ENCODE data around the gene TMEM53. TPM values are rescaled to one million over a fixed set of nuclear protein-coding genes. Genes with fewer than 3 reads are reported as not detected.

Gene TMEM53
- total RNA-seq, 1 experiment from 2014 or later = 6.2 TPM

DNA sequence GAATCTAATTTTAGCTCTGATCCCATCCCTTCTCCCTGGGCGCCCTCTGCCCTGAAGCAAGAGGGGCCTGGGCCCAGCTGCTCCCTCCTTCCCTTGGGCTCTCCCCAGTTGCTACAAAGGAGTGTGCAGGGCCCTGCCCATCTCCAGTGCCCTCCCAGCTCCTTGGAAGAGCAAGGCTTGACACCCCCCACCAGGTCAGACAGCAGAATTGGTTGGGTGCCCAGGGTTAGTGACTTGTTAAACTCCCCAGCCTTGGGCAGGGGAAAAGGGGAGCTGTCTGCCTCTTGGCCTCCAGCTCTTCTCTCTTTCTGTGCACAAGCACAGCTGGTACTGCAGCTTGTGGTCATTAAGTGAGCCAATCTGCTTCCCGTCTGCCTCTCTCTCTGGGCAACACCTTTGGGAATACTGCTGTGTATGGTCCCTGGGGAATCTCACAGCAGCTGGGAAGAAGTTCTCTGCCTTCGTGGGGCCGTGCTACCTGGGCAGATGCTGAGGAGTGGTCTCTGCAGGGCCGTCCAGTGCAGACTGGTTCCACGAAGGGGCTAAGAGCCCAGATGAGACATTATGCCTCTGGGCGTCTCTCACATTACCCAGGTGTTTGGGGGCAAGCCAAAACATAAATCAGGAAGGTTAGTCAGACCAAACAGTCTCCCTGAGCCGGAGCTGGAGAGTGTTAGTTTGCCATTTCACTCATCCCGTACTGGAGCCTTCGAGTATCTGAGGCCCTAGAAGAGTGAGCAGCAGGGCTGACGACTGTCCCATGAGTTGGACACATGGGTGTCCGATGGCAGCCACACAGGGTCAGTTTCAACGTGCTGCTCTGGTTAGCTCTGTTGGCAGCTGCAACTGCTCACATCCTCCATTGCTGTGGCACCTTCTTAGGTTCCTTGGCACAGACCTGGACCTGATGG is 37.3 kb downstream of the TMEM53 start:
- Histone ChIP-seq H3K27ac (ENCODE audit: insufficient read length, low read depth, low read length) (no peak overlapping the region), H3K56ac (ENCODE audit: insufficient read length, low read depth, low read length) (no peak overlapping the region), H3K4me2 (ENCODE audit: insufficient read depth, insufficient read length, low read length) (no peak overlapping the region), H4K20me1 (ENCODE audit: control insufficient read depth, insufficient read depth, insufficient read length) (no peaks in the 10 kb centered on the region), H2BK12ac (ENCODE audit: insufficient read length, low read depth, low read length) (no peak overlapping the region), H4K91ac (ENCODE audit: insufficient read length, low read depth, low read length) (no peak overlapping the region), H2BK5ac (ENCODE audit: insufficient read length, low read length) (no peak overlapping the region), H3K79me1 (ENCODE audit: insufficient read depth, low read depth, low read length, poor library complexity, severe bottlenecking) (peaks cover 4% of the 10 kb centered on the region), H3K27me3 (ENCODE audit: insufficient read depth, low read length) (no peaks in the 10 kb centered on the region), H3K14ac (ENCODE audit: insufficient read depth, low read length) (no peak overlapping the region), H3T11ph (ENCODE audit: low read length) (no peak overlapping the region), H3K4me1 (ENCODE audit: insufficient read depth, low read length) (no peaks in the 10 kb centered on the region), H3K18ac (ENCODE audit: insufficient read length, low read depth, low read length) (no peak overlapping the region), H2BK15ac (ENCODE audit: low read depth, low read length) (no peak overlapping the region), H3K9ac (ENCODE audit: extremely low read depth, insufficient read length, low read length) (no peak overlapping the region), H2AFZ (ENCODE audit: low read length) (no peak overlapping the region), H4K5ac (ENCODE audit: insufficient read length, low read depth, low read length) (no peak overlapping the region), H3K4ac (ENCODE audit: low read depth, low read length) (no peak overlapping the region), H3K23me2 (ENCODE audit: insufficient read length, low read depth, low read length, poor library complexity, severe bottlenecking) (peaks cover 6% of the 10 kb centered on the region), H2BK120ac (ENCODE audit: low read depth, low read length, poor library complexity, severe bottlenecking) (no peak overlapping the region), H2BK20ac (ENCODE audit: low read depth, low read length, poor library complexity, severe bottlenecking) (no peak overlapping the region), H2AK5ac (ENCODE audit: insufficient read length, low read length) (no peak overlapping the region), H3K23ac (ENCODE audit: insufficient read length, low read depth, low read length) (no peak overlapping the region), H4K8ac (replicated peaks; ENCODE audit: insufficient read length, low read depth, low read length) (no peak overlapping the region), H3K79me2 (ENCODE audit: insufficient read depth, low read length) (no peaks in the 10 kb centered on the region), H3K9me3 (ENCODE audit: control insufficient read depth, low read depth, low read length) (no peaks in the 10 kb centered on the region)
- TF ChIP-seq, protein P1, sequence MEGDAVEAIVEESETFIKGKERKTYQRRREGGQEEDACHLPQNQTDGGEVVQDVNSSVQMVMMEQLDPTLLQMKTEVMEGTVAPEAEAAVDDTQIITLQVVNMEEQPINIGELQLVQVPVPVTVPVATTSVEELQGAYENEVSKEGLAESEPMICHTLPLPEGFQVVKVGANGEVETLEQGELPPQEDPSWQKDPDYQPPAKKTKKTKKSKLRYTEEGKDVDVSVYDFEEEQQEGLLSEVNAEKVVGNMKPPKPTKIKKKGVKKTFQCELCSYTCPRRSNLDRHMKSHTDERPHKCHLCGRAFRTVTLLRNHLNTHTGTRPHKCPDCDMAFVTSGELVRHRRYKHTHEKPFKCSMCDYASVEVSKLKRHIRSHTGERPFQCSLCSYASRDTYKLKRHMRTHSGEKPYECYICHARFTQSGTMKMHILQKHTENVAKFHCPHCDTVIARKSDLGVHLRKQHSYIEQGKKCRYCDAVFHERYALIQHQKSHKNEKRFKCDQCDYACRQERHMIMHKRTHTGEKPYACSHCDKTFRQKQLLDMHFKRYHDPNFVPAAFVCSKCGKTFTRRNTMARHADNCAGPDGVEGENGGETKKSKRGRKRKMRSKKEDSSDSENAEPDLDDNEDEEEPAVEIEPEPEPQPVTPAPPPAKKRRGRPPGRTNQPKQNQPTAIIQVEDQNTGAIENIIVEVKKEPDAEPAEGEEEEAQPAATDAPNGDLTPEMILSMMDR (conservative IDR thresholded peaks at IDR 0.05) = no peak
- DNase-seq = no peak
- Mint-ChIP-seq H3K4me1 (peaks cover 11 to 12% of the 10 kb centered on the region in 2 experiments), H3K27ac (peak overlapping the region in 1 of 3 experiments; percentile 72; a peak in 1 of 7 replicates), H3K9me3 (no peaks in the 10 kb centered on the region), H3K27me3 (ENCODE audit: low read depth) (peaks cover 1% of the 10 kb centered on the region; the same call in 1 of the 2 replicates), H3K36me3 (ENCODE audit: insufficient read depth in 1 of 3, low read depth in 3 of 3) (peaks cover 33 to 82% (median 78%) of the 10 kb centered on the region in 3 experiments; a peak in 6 of 7 replicates), H3K4me3 (no peak overlapping the region)
- no CpG with 5 or more reads among the region's 13 CpGs for WGBS (ENCODE audit: extremely low coverage, insufficient read length, low lambda C conversion rate)
